ENCODE data around the gene MRPL49. TPM values are rescaled to one million over a fixed set of nuclear protein-coding genes. Genes with fewer than 3 reads are reported as not detected.

The MRPL49 gene
- total and polyA plus RNA-seq, 8 donors: 39.3 to 47.2 (median 43.7) TPM

DNA sequence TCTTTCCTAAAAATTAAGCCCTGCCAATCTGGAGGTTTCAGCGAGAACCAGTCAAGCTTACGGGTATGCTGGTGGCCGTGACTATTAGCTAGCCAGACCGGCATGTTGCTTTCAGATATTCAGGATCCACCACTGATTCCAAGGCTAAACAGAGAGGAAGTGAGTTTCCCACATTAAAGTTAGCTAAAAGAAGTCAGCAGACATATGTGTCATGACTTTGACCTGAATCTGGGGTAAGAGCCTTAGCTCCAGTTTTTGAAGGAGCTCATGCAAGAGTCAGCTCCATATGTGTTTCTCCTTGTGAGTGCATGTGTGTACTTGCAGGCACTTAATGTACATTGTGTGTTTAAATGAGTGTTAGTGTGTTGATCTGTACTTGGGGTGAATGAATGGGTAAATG lies 36.7 kb upstream of the MRPL49 start:
- H3K36me3 ChIP-seq: peaks cover 0 to 52% of the 10 kb centered on the region in 2 donors
- TF ChIP-seq, protein P1, sequence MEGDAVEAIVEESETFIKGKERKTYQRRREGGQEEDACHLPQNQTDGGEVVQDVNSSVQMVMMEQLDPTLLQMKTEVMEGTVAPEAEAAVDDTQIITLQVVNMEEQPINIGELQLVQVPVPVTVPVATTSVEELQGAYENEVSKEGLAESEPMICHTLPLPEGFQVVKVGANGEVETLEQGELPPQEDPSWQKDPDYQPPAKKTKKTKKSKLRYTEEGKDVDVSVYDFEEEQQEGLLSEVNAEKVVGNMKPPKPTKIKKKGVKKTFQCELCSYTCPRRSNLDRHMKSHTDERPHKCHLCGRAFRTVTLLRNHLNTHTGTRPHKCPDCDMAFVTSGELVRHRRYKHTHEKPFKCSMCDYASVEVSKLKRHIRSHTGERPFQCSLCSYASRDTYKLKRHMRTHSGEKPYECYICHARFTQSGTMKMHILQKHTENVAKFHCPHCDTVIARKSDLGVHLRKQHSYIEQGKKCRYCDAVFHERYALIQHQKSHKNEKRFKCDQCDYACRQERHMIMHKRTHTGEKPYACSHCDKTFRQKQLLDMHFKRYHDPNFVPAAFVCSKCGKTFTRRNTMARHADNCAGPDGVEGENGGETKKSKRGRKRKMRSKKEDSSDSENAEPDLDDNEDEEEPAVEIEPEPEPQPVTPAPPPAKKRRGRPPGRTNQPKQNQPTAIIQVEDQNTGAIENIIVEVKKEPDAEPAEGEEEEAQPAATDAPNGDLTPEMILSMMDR (IDR thresholded peaks at IDR 0.05): no peak
- DNase-seq (no peak), ATAC-seq (no peak)
- H3K4me1 ChIP-seq: peaks cover 9 to 27% of the 10 kb centered on the region in 2 donors
- intact Hi-C loops (cut with DNase I): no loop called here
- no peaks in the 10 kb centered on the region for H3K27me3 ChIP-seq
- no peaks in the 10 kb centered on the region for H3K9me3 ChIP-seq
- no peak overlapping the region for H3K4me3 ChIP-seq
- peak overlapping the region in 1 of 2 donors; percentile 90 for H3K27ac ChIP-seq

DNA sequence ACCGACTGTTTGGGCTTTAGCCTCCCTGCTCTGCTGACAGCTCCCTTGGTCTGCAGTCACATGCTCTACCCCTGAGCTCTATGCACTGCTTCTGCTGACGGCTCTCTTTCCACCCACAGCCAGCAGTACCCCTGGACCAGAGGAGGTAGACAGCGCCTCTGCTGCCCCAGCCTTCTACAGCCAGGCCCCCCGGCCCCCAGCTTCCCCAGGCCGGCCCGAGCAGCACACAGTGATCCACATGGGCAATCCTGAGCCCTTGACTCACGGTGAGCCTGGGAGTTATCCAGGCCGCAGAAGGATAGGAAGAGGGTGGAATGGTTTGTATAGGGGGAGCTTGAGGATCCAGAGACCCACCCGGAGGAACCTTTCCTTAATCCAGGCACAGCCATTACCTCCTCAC lies 35.3 kb upstream of the MRPL49 start:
- TF ChIP-seq, protein P1 (IDR thresholded peaks at IDR 0.05): no peak
- no peak overlapping the region for H3K4me3 ChIP-seq
- peaks cover 9 to 27% of the 10 kb centered on the region in 2 donors for H3K4me1 ChIP-seq
- no peaks in the 10 kb centered on the region for H3K9me3 ChIP-seq
- intact Hi-C loops (cut with DNase I): no loop called here
- no peak overlapping the region for H3K27ac ChIP-seq
- no peak for DNase-seq
- H3K27me3 ChIP-seq: no peaks in the 10 kb centered on the region
- H3K36me3 ChIP-seq: peaks cover 0 to 52% of the 10 kb centered on the region in 2 donors
- no peak for ATAC-seq

DNA sequence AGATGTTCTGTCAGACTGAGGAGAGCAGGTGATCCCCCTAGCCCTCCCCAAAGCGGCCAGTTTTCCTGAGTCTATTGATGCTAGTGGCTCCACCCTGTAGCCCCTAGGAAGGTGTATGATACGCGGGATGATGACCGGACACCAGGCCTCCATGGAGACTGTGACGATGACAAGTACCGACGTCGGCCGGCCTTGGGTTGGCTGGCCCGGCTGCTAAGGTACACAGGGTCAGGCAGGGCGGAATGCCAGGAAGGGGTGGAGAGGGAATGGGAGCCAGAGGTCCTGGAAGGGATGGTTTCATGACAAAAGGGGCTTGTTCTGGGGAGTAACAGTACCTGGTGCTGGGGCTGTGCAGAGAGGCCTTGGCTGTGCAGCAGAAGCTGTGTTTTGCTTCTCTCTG lies 34.9 kb upstream of the MRPL49 start:
- Histone ChIP-seq H3K27me3 (no peaks in the 10 kb centered on the region), H3K9me3 (no peaks in the 10 kb centered on the region), H3K36me3 (peaks cover 0 to 52% of the 10 kb centered on the region in 2 donors), H3K4me1 (peaks cover 9 to 27% of the 10 kb centered on the region in 2 donors), H3K27ac (no peak overlapping the region), H3K4me3 (no peak overlapping the region)
- TF ChIP-seq, protein P1 (IDR thresholded peaks at IDR 0.05): no peak
- intact Hi-C loops (cut with DNase I): no loop called here
- DNase-seq (no peak), ATAC-seq (no peak)

DNA sequence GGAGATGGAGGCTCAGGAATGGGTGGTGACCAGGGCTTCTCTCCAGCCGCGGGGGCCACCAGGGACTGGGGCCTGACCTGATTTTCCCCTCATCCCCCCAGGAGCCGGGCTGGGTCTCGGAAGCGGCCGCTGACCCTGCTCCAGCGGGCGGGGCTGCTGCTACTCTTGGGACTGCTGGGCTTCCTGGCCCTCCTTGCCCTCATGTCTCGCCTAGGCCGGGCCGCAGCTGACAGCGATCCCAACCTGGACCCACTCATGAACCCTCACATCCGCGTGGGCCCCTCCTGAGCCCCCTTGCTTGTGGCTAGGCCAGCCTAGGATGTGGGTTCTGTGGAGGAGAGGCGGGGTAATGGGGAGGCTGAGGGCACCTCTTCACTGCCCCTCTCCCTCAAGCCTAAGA lies 34.3 kb upstream of the MRPL49 start:
- H3K9me3 ChIP-seq: no peaks in the 10 kb centered on the region
- peaks cover 0 to 52% of the 10 kb centered on the region in 2 donors for H3K36me3 ChIP-seq
- no peak overlapping the region for H3K4me3 ChIP-seq
- H3K27ac ChIP-seq: no peak overlapping the region
- DNase-seq (no peak), ATAC-seq (no peak)
- no peaks in the 10 kb centered on the region for H3K27me3 ChIP-seq
- intact Hi-C loops (cut with DNase I): no loop called here
- H3K4me1 ChIP-seq: peaks cover 9 to 27% of the 10 kb centered on the region in 2 donors
- TF ChIP-seq, protein P1 (IDR thresholded peaks at IDR 0.05): no peak

DNA sequence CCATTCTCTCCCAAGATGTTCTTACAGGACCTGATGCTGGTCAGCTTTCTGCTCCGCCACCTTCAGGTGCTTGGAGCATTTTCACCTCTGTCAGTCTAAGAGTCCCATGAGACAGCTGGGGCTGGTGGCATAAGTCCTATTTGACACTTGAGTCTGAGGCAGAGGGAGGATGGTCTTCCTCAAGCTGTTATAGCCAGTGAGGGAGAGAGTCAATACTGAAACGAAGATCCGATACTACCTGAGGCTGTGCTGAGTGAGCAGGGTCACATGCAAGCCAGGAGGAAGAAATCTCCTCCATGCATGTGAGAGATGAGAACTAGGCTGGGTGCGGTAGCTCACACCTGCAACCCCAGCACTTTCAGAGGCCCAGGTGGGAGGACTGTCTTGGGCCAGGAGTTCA lies 32.5 kb upstream of the MRPL49 start:
- DNase-seq: no peak
- no peaks in the 10 kb centered on the region for H3K27me3 ChIP-seq
- peaks cover 0 to 52% of the 10 kb centered on the region in 2 donors for H3K36me3 ChIP-seq
- H3K4me3 ChIP-seq: no peak overlapping the region
- no peak overlapping the region for H3K27ac ChIP-seq
- intact Hi-C loops (cut with DNase I): no loop called here
- no peaks in the 10 kb centered on the region for H3K9me3 ChIP-seq
- TF ChIP-seq, protein P1 (IDR thresholded peaks at IDR 0.05): no peak
- peaks cover 9 to 16% of the 10 kb centered on the region in 2 donors for H3K4me1 ChIP-seq
- no peak for ATAC-seq

Measured in left lung (tissue), 10 donors.